SIG-M5 (cell line): Measurements from ENCODE around the gene KCNMB1.

Experiments used
- DNase-seq: peaks from one replicate; lab custom pipeline; 2025; lab: John Stamatoyannopoulos, UW

Gene KCNMB1

GRCh38 chr5:170388818-170389549 is at the start of gene KCNMB1:
Gene KCNMB1, minus strand, starts transcription at chr5:170389367. Its CDS starts 3,920 bp downstream, at chr5:170385447.
- no peak for DNase-seq

GRCh38 chr5:170438581-170438980 is 49.4 kb upstream of the KCNMB1 start:
- DNase-seq, result no peak

- DNase-seq, result no peak
Measured at GRCh38 chr5:170437621-170438375, 48.6 kb upstream of the KCNMB1 start.

GRCh38 chr5:170436335-170436734 is 47.2 kb upstream of the KCNMB1 start:
- no peak for DNase-seq

GRCh38 chr5:170434966-170435605 is 45.9 kb upstream of the KCNMB1 start:
- DNase-seq, result no peak

GRCh38 chr5:170432669-170433068 is 43.5 kb upstream of the KCNMB1 start:
- DNase-seq, result no peak

- no peak for DNase-seq
Measured at GRCh38 chr5:170431571-170431970, 42.4 kb upstream of the KCNMB1 start.

GRCh38 chr5:170430866-170431437 is 41.8 kb upstream of the KCNMB1 start:
- no peak for DNase-seq

- no peak for DNase-seq
Measured at GRCh38 chr5:170430256-170430655, 41.1 kb upstream of the KCNMB1 start.

GRCh38 chr5:170429014-170429413 is 39.8 kb upstream of the KCNMB1 start:
- DNase-seq, result no peak

GRCh38 chr5:170427672-170428236 is 38.6 kb upstream of the KCNMB1 start:
- no peak for DNase-seq

- no peak for DNase-seq
Measured at GRCh38 chr5:170426786-170427185, 37.6 kb upstream of the KCNMB1 start.

GRCh38 chr5:170426149-170426767 is 37.1 kb upstream of the KCNMB1 start:
- DNase-seq, result no peak

GRCh38 chr5:170425731-170426130 is 36.6 kb upstream of the KCNMB1 start:
- no peak for DNase-seq

- DNase-seq, result no peak
Measured at GRCh38 chr5:170424629-170425028, 35.5 kb upstream of the KCNMB1 start.

- DNase-seq, result no peak
Measured at GRCh38 chr5:170423692-170424091, 34.5 kb upstream of the KCNMB1 start.

GRCh38 chr5:170421826-170422225 is 32.7 kb upstream of the KCNMB1 start:
- no peak for DNase-seq

GRCh38 chr5:170420806-170421412 is 31.7 kb upstream of the KCNMB1 start:
- DNase-seq, result no peak

- no peak for DNase-seq
Measured at GRCh38 chr5:170419643-170420042, 30.5 kb upstream of the KCNMB1 start.

- no peak for DNase-seq
Measured at GRCh38 chr5:170418736-170419135, 29.6 kb upstream of the KCNMB1 start.

- DNase-seq, result no peak
Measured at GRCh38 chr5:170416526-170416925, 27.4 kb upstream of the KCNMB1 start.
